ENCODE data around the gene IMPA2. TPM values are rescaled to one million over a fixed set of nuclear protein-coding genes. Genes with fewer than 3 reads are reported as not detected.

The IMPA2 gene
- total and polyA plus RNA-seq, 2 of the 8 experiments (the other 6 are each of a cell fraction or from before 2014, with no cell fraction given): 102 to 140 TPM

DNA sequence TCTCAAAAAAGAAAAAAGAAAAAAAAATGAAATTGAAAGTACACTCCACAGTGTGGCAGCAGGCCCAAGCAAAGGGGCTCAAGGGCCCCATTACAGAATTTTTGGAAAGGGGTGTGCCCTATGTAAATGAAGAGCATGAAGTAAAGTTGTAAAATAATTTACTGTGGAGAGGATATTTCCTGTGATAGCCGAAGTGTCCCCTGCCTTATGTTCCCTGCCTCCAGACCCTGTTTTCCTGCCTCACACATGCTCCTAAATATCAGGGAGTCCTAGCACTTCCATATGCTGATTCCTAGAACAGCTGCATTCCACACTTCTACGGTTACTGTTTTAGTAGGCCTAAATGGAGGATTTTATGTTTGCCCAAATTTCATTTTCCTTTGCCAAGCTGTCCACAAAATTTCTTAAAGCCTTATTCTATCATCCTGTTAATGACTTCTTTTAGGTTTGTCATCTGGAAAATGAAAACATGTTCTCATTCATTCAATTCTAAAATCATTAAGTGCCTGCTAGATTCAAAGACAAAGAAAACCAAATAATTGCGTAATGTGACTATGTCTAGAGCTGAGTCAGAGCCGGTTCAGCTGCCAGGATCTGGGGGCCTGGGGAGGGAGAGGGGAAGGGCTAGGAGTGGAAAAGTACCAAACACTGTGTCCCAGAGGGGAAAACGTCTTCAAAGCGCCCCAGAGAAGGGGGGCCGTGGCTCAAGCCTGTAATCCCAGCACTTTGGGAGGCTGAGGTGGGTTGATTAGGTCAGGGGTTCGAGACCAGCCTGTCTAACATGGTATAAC lies 25.9 kb upstream of the IMPA2 start:
- Histone ChIP-seq H3K27ac (ENCODE audit: low read depth, low read length) (0 out of 2 replicates have a peak overlapping the region, but pooled peaks have one; percentile 32), H2BK120ac (replicated peaks; ENCODE audit: low read depth, low read length) (no peak overlapping the region), H3K9me3 (ENCODE audit: insufficient read depth in 2 of 2, low read depth in 1 of 2, low read length in 1 of 2) (peaks cover 0 to 7% of the 10 kb centered on the region in 2 experiments; a peak in 1 of 4 replicates), H4K8ac (ENCODE audit: extremely low read depth, insufficient read depth, low read length) (no peak overlapping the region), H2BK15ac (ENCODE audit: low read length) (no peak overlapping the region), H3K56ac (replicated peaks; ENCODE audit: insufficient read length, low read depth, low read length) (no peak overlapping the region), H3K36me3 (ENCODE audit: control insufficient read depth in 2 of 4, insufficient read depth in 4 of 4, low read length in 3 of 4) (no peaks in the 10 kb centered on the region), H3K4me3 (ENCODE audit: extremely low read depth in 1 of 4, insufficient read depth in 2 of 4, low read depth in 3 of 4, low read length in 4 of 4) (no peak overlapping the region), H2BK12ac (ENCODE audit: low read depth, low read length) (0 out of 2 replicates have a peak overlapping the region, but pooled peaks have one; percentile 5), H3K79me1 (ENCODE audit: low read depth, low read length) (no peaks in the 10 kb centered on the region), H2AK5ac (ENCODE audit: low read depth, low read length) (no peak overlapping the region), H3K9ac (replicated peaks in 1 of 4; ENCODE audit: extremely low read depth in 1 of 4, low read depth in 3 of 4, low read length in 3 of 4) (no peak overlapping the region), H3K4ac (replicated peaks; ENCODE audit: insufficient read length, low read depth, low read length) (no peak overlapping the region), H3K4me2 (ENCODE audit: insufficient read depth in 1 of 2, low read depth in 2 of 2, low read length in 2 of 2) (no peak overlapping the region), H2BK20ac (ENCODE audit: low read length) (peak overlapping the region; percentile 86), H3K79me2 (ENCODE audit: control insufficient read depth in 1 of 2, insufficient read depth in 2 of 2, low read length in 2 of 2) (no peaks in the 10 kb centered on the region), H3K4me1 (replicated peaks in 1 of 4; ENCODE audit: control insufficient read depth in 3 of 4, insufficient read depth in 4 of 4, low read length in 3 of 4) (peaks cover 0 to 9% (median 5%) of the 10 kb centered on the region in 4 experiments; a peak in 5 of 7 replicates), H3K18ac (ENCODE audit: extremely low read depth, low read length) (no peak overlapping the region), H4K20me1 (replicated peaks in 1 of 2; ENCODE audit: control insufficient read depth in 1 of 2, insufficient read depth in 2 of 2, low read length in 2 of 2) (no peaks in the 10 kb centered on the region), H3K23me2 (ENCODE audit: low read depth, low read length) (no peaks in the 10 kb centered on the region), H3K23ac (ENCODE audit: insufficient read length) (no peak overlapping the region), H3K14ac (ENCODE audit: insufficient read length) (no peak overlapping the region), H4K91ac (replicated peaks; ENCODE audit: insufficient read length, low read length) (no peak overlapping the region), H2BK5ac (ENCODE audit: low read depth, low read length) (no peak overlapping the region; the same call in 1 of the 2 replicates), H2AFZ (ENCODE audit: low read length) (peak overlapping the region; percentile 73; the same call in 1 of the 2 replicates), H4K5ac (ENCODE audit: insufficient read length, low read depth, low read length) (no peak overlapping the region), H3K27me3 (replicated peaks in 1 of 4; ENCODE audit: control insufficient read depth in 3 of 4, extremely low read depth in 1 of 4, insufficient read depth in 3 of 4, low read length in 3 of 4) (no peaks in the 10 kb centered on the region)
- WGBS, 2 experiments (ENCODE audit: extremely low coverage in 1 of 2, insufficient coverage in 1 of 2, insufficient read length in 1 of 2, insufficient replicate concordance in 2 of 2, low coverage in 1 of 2, low lambda C conversion rate in 2 of 2, missing lambda C conversion rate in 1 of 2): 63% methylated on average over 8 of the region's 8 CpGs; no CpG with 5 or more reads in 1 of the 2 experiments
- no peak for FAIRE-seq
- ChIA-PET CTCF (ENCODE audit: partially characterized antibody) (interaction anchor here (0.7 to 22.3 kb wide), 6 partner anchors 18 to 1325 kb away, joined by 3 to 471 read pairs (median 4); no protein-coding TSS in a partner anchor), POLR2A (ENCODE audit: partially characterized antibody) (interaction anchor here (0.8 to 4.7 kb wide), 5 partner anchors 8 to 39 kb away, joined by 3 to 27 read pairs (median 5); partner anchors contain the start of gene IMPA2)
- no peak for DNase-seq (ENCODE audit: low read depth in 1 of 2, low spot score in 2 of 2)
- TF ChIP-seq BACH1 (IDR thresholded peaks at IDR 0.05; ENCODE audit: low read length) (peak; percentile 96), HDAC6 (IDR thresholded peaks at IDR 0.05; ENCODE audit: low read depth, low read length) (no peak), HDAC2 (IDR thresholded peaks at IDR 0.05; ENCODE audit: borderline replicate concordance in 1 of 2, low read depth in 2 of 2, low read length in 2 of 2) (no peak), JUN (IDR thresholded peaks at IDR 0.05; ENCODE audit: low read depth, low read length) (no peak), RXRA (IDR thresholded peaks at IDR 0.05; ENCODE audit: insufficient read depth, low read depth, low read length) (no peak), ASH2L (IDR thresholded peaks at IDR 0.05; ENCODE audit: low read length) (no peak), BRCA1 (IDR thresholded peaks at IDR 0.05; ENCODE audit: low read depth, low read length) (no peak), JUND (IDR thresholded peaks at IDR 0.05; ENCODE audit: low read length) (peak; percentile 69), SP1 (IDR thresholded peaks at IDR 0.05; ENCODE audit: low read depth, low read length) (peak; percentile 70)
- TF ChIP-seq, protein P1, sequence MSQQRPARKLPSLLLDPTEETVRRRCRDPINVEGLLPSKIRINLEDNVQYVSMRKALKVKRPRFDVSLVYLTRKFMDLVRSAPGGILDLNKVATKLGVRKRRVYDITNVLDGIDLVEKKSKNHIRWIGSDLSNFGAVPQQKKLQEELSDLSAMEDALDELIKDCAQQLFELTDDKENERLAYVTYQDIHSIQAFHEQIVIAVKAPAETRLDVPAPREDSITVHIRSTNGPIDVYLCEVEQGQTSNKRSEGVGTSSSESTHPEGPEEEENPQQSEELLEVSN (IDR thresholded peaks at IDR 0.05): no peak
- TF ChIP-seq, protein P2, sequence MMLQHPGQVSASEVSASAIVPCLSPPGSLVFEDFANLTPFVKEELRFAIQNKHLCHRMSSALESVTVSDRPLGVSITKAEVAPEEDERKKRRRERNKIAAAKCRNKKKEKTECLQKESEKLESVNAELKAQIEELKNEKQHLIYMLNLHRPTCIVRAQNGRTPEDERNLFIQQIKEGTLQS (IDR thresholded peaks at IDR 0.05; ENCODE audit: insufficient read depth, low read depth, low read length): no peak

All from H1 (cell line).